Stimulated activated CD8-positive, alpha-beta memory T cell treated with anti-CD3 and anti-CD28 coated beads, Interleukin-2, amount 100 ng/mL, for 1 hour (primary cell): ENCODE data around the gene POLD3.
"Not testable (repeated sequence)": the region's sequence is repeated elsewhere in the genome, so short reads cannot be mapped to it uniquely, and the experiment has no call there.

Source experiments
- DNase-seq, 2 donors: peaks; one replicate each; pipeline ENCODE4 v3.0.0-alpha.2; 2020; ENCODE audit warnings: low read depth in 2 of 2

POLD3 gene

DNA sequence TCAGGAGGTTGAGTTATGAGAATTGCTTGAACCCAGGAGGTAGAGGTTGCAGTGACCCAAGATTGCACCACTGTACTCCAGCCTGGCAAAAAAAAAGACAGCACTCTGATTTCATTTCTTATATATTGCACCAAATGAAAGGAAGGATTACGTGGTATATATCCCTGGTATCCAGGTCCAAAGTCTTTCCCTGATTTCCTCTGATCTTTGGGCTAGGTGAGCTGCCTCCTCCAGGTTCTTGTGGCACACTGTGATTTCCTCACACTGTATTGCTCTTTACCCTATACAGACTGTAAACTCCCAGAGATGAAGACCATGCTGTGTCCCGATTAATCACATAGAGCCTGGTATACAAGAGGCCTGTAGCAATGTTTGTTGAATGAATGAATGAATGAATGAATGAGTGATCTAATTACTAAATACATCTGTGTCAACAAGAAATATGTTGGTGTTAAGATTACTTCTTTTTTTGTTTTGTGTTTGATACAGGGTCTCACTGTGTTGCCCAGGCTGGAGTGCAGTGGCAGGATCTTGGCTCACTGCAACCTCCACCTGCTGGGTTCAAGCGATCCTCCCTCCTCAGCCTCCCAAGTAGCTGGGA is 9.3 kb upstream of the POLD3 start:
- no peak for DNase-seq

DNA sequence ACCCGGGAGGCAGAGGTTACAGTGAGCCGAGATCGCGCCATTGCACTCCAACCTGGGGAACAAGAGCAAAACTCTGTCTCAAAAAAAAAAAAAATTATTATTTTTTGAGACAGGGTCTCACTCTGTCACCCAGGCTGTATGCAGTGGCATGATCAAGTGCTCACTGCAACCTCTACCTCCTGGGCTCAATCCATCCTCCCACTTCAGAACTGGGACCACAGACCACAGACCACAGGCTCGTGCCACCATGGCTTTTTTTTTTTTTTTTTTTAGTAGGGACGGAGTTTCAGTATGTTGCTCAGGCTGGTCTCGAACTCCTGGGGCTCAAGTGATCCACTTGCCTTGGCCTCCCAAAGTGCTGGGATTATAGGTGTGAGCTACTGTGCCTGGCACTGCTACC is 1.9 kb upstream of the POLD3 start:
- DNase-seq = not testable (repeated sequence)

DNA sequence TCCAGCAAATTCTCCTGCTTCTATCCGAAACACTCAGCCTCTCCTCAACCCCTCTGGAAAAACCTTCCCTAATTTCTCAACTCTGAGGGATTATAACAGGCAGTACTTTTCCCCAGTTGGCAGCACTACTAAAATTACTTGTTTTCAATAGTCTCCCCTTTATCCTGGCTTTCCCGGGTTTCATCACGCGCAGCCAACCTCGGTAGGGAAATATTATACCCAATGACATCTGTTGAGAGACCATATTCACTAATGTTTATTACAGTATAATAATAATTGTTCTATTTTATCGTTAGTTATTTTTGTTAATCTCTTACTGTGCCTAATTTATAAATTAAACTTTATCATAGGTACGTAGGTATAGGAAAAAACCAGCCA is 330 bp upstream of the POLD3 start:
- DNase-seq = no peak

DNA sequence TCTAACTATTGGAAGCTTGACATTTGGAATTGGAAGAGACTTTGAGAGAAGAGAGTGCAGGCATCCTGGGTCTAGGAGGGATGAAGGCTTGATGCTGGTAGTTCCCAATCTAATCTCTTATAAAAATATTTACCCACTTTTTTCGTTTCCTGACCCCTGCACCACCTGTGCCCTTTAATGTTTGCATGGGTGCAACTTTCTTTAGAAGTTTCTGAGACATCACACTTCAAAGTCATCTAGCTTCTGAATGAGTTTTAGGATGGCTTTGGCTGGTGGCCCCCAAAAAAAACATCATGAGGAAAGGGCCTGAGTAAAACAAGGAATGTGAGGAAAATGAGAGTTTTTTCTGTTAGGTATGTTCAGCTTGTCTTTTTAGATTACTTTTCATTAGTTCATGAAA is 1.1 kb downstream of the POLD3 start:
- no peak for DNase-seq

DNA sequence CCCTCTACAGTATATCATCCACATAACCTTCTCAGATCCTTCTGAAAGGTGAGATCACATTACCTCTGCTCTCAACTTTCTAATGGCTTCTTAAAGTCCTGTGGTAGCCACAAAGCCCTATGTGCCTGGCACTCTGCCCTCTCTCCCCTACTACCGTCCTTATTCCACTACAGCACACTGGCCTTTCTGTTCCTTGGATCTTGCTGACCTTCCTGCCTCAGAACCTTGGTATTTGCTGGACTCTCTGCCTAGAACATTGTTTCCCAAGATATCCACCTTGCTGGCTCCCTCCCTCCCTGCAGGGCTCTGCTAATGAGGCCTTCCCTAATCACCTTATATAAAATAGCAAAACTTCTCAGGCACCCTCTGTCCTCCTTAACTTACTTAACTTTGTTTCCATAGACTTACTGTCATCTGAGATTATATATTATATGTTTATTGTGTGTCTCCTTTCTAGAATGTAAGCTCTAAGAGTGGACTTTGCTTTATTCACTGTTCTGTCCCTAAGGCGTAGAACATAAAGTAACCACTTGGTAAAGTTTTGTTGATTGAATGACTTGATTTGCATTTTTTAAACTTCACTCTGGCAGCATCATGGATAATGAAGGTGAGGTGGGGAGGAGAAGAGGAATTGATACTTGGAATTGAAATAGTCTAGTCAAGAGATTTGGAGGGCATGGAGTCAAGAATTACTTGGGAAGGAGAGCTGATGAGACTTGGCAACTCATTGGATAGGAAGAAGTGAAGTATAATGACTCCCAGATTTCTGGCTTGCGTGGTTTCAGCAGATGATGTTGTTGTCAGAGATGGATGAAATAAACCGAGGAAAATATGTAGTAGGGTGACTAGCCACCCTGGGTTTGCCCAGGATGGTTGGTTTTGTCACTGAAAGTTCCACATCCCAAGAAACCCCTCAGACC is 10.5 kb downstream of the POLD3 start:
- no peak for DNase-seq

DNA sequence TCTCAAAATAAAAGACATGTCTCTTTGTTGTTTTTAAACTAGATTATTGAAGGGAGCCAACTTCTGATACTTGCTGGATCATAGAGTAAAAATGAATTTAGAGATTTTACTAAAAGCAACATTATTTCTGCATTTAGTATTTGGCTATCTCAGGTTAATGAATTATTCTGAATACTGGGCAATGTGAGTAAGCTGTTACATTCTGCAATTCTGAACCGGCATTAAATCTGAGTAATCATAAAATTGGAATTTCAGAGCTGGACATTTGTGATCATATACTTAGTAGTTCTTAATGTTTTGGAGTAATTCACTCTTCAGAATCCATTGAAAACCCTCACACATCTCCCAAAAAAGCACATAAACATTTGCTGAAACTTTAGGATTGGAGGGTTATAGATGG is 11.5 kb downstream of the POLD3 start:
- no peak for DNase-seq

DNA sequence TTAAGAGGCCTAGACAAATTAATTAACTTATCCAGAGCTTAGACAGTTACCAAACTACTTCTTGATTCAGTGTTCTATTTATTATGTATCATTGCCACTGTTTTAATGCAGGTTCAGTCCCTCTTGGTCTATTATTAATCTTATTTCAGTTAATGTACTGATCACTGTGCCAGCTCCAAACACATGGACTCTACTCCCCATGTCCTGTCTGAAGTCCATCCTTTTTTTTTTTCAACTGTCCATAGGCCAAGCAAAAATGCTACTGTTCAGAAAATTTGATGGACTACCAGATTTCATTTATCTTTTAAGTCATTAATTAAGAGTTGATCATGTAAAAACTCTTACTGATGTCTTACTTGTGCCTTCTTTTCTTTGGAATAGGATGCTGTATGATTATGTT is 11.9 kb downstream of the POLD3 start:
- DNase-seq = no peak

DNA sequence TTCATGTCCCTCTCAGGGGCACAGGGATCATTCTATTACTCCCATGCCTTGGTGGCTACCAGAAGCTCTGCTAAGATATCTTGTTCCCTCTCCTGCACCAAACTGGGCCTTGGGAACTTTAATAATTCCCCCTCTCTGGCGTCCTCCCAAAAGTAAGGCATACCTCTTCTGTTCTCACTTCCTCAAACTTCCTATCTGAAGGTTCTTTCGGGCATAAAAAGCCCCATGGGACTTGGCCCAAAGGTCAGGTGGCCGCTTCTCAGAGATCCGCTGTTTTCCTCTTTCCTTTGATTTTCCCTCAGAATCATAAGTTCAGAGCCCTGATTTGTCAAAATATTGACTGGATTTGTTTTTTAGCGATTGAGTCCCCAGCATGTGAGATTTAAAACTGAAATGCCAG is 13.0 kb downstream of the POLD3 start:
- DNase-seq = no peak

DNA sequence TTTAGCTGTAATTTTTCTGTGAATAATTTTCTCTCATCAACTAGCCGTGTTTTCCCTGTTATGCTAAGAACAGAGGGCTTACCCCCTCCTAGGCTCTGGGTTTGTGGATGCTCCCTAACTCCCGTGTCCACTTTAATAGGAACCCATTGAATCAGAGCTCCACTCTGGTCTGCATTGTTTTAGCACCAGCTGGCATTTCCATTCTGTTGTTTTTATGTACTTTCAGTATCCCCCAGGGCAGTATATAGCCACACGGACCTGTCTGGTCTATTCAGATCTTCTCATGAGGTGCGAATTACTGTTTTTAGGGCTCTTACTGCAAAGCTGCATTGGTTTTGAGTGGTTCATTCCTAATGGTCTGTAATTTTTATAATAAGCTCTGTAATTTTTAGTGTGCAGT is 16.0 kb downstream of the POLD3 start:
- DNase-seq = no peak

DNA sequence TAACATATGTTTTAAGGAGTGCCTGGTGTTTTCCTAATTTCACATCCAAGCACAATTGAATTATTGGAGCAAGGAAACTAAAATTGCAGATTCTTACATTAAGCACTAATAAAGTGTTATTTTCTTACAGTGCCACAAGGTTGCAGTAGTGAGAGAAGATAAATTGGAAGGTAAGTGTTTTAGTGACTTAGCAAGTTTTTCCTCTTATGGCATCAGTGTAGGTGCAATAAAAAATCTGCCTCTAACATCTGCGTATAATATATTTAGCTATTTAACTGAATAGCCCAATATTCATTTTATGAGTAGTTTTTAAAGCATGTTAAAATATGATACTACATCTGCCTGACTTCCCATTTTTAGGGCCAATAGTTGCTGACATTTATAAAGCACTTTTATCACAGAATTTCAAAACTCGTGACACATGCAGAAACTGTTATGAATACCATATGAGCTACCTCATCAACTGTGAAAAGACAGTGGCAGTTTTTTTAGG is 19.0 kb downstream of the POLD3 start:
- DNase-seq = no peak

DNA sequence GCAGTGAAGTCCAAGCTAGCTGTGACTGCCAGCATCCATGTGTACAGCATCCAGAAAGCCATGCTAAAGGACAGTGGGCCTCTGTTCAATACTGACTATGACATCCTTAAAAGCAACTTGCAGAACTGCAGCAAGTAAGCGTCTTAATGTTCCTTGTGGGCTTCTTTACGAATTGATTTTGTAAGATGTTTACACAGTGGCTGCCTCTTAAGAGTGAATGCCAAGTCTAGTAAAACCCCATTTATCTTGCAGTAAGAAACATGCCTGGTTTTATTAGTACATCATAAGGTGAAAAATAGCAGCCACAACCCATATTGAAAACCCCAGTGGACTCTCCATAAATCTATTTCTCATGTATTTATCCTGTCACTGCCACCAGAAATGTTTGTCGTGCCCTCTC is 20.5 kb downstream of the POLD3 start:
- DNase-seq = no peak

DNA sequence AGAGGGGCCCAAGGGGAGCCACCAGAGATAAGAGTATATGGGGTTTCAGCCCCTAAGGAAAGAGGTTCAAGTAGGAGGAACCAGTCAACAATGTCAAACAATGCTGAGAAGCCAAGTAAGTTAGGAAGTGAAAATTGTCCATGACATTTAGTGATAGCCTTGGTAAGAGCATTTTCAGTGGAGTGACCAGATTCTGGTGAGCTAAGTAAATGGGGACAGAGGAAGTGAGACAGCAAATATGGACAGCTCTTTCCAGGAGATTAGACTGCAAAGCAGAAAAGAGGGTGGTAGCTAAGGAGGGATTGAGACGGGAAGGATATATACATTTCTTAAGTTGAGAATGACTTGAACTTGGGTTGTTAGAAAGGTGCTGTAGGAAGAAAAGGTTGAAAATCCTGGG is 22.9 kb downstream of the POLD3 start:
- no peak for DNase-seq

DNA sequence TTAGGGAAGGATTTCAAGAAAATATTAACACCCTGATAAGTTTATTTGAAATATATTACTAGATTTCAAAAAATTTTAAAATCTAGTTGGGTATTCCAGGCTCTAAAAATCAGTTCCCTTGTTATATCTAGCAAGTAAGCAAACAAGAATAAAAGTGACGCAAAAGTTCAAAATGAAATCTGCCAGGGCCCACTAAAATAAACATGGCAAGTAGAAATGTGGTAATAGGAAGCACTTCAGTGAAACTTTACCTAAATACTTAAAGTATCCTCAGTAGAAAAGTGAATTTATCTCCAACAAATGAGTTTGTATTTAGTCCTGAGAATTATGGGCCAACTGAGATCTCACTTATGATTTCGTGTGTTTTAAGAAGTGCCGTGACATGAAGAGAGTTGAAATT is 23.6 kb downstream of the POLD3 start:
- DNase-seq = no peak

DNA sequence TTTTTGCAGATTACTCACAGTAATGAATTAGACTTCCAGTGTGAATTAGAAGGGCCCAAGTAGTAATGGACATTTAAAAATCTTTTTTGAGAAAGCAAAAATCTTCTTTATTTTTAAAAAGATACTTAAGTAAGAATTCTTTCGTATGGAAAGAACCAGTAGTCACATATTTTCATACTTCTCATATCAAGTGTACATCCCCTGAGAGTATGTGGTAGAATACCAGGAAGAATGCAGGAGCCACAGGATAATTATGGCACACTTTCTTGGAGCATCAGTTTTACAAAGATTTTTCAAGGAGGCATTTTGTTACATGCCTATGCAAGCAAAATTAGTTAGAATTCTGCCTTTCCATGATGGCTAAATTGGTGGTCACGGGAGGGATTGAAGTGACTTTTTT is 28.1 kb downstream of the POLD3 start:
- no peak for DNase-seq

DNA sequence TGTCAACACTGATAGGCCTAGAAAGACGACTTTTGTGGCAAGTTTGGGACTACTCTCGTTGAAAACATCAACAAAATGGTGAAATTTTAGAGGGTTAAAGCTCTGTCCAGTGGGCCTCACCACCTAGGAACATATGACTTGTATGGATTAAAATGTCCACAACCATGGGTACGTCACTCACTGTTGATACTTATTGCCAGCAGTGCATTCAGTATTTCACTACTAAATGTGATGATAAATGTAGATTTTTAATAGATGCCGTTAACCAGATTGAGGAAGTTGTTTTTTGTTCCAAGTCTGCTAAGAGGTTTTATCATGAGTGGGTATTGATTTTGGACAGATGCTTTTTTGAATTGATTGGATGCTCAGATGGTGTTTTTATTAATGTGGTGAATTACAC is 33.7 kb downstream of the POLD3 start:
- no peak for DNase-seq

DNA sequence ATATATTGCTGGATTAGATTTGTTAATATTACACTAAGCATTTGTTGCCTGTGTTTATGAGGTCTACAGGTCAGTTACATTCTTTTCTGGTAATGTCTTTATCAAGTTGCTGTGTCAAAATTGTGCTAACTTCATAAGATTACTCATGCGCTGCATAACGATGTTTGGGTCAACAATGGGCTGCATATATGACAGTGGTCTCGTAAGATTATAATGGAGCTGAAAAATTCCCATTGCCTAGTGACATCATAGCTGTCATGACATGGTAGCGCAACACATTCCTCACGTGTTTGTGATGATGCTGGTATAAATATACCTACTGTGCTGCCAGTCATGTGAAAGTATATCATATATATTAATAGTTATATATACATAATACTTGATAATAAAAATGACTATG is 34.2 kb downstream of the POLD3 start:
- DNase-seq = no peak

DNA sequence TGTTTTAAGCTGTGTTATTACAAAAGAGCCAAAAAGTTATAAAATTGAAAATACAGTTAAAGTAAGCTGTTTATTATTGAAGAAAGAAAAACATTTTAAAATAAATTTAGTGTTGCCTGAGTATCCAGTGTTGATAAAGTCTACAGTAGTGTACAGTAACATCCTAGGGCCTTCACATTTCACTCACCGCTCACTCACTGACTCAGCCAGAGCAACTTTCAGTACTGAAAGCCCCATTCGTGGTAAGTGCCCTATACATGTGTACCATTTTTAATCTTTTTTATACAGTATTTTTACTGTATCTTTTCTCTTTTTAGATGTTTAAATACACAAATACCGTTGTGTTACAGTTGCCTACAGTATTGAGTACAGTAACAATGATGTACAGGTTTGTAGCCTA is 35.0 kb downstream of the POLD3 start:
- DNase-seq = no peak

DNA sequence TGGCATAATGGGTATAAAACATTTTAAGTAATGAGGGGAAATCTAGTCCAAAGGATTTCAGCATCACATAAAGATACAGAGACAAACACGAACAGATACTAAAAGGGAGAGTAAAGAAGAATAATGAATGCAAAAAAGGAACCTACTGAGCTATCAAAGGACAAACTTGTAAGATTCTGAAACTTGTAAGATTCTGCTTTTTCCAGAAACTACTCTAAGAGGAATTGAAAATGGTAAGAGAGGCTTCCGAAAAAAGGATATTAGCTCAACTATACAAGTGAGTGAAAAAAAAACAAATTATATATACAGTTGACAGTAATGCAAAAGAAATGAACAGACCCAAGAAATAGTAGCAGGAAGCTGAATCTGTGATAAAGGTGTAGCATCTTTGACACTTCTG is 37.7 kb downstream of the POLD3 start:
- no peak for DNase-seq

DNA sequence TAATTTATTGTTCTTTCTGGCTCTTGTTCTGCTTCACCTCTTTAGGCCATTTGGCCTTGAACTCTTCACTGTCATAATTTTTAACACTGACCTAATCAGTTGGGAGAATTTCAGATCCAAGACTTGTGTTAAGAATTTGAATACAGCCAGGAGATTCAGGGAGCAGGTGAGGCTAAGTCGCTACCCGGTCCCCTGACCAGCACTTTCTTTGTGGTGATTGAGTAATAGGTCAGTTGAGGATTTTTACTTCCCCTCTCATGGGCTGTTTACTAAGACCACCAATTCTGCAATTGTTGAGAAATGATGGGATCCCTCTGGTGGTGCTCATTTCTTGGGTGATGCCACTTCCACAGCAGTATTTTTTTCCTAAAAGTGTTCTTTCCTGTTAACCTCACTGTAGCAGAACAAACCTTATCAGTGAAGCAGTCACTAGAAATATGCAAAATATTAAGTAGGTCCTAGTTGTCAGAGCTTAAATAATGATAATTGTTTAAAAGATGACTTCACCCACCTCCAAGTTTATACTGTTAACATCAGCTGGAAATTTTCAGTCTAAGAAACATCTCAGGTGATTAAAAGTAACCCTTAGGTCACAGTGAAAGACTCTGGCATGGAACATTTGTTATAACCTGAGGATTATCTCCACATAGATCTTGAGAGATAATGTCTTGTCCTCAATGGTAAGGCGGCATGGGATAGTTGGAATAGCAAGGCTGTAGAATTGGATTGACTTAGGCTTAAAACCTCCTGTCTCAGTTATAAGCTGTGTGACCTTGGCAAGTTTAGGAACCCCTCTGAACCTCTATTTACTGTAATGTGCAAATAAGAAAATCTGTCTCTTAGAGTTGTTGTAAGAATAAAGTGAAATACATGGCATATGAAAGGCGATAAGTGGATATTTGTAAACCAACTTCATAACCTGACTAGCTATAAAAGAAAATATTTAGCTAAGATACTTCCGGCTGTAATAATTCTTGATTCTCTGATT is 41.3 kb downstream of the POLD3 start:
- no peak for DNase-seq

DNA sequence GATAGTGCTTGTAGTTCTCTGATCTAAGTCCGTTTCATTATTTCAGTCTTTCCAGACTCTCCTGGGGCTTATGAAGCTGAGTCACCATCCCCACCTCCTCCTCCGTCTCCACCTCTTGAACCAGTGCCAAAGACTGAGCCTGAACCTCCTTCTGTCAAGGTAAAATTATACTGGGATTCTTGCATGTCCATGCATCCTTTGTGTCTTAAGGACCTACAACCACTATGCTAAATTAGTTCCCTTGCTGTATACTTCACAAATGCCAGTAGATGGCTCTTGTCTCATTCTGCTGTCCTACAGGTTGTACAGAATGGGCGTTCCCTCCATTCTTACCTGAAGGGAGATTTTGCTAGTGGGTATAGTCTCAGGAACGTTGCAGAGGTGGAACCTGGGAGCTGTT is 42.2 kb downstream of the POLD3 start:
- DNase-seq = no peak

DNA sequence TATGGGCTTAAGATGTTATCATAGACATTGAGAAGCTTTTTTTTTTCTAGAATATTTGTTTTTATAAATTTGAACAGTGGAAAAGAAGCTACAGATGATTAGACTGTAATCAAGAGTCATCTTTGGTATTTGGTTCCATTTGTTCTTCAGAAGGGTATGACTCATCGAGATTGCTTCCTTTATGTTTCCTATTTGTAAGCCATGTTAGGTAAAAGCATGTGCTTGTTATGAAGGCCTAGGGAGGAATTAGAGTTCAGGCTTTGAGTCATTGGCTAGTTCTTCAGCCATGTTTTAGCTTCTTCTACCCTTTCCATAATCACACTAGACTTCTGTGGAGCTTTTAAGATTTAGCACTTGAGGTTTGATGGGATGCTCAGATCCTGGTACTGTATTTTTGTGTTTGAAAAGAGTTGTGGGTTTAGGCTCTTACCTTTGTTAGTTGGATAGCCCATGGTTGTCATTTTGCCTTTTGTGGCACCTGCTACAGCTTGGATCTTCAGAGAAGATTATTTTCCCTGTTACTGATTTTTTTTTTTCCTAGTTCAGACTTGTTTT is 44.3 kb downstream of the POLD3 start:
- no peak for DNase-seq

DNA sequence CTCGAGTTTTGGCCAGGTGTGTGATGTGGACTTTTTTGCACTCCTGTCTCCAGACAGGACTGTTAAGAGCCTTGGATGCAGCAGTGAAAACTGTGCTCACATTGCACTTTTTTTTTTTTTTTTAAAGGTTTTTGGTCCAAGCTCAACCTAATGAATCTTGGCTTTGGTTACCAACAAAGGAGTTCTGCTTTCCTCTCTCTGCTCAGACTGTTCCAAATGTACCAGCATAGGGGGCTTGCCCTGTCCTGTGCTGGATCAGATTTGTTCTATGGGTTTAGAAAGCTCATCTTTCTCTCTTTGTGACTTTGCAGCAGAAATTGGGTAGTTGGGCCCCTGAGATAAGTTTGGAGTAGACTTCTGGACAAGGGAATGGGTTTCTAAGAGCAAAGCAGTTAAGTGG is 45.3 kb downstream of the POLD3 start:
- DNase-seq = no peak
